ENCODE measurements around the gene ABCA9. TPM values are rescaled to one million over a fixed set of nuclear protein-coding genes. Genes with fewer than 3 reads are reported as not detected.
A peak's percentile ranks its signal among the peaks of the same experiment; 100 is the strongest.

ABCA9 gene, protein sequence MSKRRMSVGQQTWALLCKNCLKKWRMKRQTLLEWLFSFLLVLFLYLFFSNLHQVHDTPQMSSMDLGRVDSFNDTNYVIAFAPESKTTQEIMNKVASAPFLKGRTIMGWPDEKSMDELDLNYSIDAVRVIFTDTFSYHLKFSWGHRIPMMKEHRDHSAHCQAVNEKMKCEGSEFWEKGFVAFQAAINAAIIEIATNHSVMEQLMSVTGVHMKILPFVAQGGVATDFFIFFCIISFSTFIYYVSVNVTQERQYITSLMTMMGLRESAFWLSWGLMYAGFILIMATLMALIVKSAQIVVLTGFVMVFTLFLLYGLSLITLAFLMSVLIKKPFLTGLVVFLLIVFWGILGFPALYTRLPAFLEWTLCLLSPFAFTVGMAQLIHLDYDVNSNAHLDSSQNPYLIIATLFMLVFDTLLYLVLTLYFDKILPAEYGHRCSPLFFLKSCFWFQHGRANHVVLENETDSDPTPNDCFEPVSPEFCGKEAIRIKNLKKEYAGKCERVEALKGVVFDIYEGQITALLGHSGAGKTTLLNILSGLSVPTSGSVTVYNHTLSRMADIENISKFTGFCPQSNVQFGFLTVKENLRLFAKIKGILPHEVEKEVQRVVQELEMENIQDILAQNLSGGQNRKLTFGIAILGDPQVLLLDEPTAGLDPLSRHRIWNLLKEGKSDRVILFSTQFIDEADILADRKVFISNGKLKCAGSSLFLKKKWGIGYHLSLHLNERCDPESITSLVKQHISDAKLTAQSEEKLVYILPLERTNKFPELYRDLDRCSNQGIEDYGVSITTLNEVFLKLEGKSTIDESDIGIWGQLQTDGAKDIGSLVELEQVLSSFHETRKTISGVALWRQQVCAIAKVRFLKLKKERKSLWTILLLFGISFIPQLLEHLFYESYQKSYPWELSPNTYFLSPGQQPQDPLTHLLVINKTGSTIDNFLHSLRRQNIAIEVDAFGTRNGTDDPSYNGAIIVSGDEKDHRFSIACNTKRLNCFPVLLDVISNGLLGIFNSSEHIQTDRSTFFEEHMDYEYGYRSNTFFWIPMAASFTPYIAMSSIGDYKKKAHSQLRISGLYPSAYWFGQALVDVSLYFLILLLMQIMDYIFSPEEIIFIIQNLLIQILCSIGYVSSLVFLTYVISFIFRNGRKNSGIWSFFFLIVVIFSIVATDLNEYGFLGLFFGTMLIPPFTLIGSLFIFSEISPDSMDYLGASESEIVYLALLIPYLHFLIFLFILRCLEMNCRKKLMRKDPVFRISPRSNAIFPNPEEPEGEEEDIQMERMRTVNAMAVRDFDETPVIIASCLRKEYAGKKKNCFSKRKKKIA (N-terminal part only)
- total RNA-seq: 10 to 100 TPM in 1 of 4 donors, 1 to 10 TPM in 3; 4.5 to 10.3 (median 7.7) TPM

DNA sequence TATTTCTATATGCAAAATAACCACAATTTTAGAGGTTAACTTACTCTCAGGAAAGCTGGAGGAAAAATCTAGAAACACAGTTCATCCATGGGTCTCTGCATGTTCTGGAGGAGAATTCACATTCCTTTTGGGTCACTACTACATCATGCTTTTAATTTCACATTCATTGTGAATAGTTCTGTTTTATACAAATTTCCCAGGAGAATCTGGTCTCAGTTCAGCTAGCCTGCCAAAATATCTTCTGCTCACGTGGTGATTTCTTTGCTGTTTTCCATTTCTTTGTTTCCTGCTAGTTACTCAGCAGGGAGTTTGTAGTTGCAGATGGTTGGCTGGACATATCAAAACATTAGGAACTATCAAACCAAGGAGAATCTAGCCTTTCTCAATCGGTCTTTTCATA lies at the start of gene ABCA9:
Gene ABCA9 (minus strand): TSS at position 106 of the 400 bp plus-strand sequence. CDS start 9,801 bp downstream, outside the sequence.
- TF ChIP-seq, protein P1, sequence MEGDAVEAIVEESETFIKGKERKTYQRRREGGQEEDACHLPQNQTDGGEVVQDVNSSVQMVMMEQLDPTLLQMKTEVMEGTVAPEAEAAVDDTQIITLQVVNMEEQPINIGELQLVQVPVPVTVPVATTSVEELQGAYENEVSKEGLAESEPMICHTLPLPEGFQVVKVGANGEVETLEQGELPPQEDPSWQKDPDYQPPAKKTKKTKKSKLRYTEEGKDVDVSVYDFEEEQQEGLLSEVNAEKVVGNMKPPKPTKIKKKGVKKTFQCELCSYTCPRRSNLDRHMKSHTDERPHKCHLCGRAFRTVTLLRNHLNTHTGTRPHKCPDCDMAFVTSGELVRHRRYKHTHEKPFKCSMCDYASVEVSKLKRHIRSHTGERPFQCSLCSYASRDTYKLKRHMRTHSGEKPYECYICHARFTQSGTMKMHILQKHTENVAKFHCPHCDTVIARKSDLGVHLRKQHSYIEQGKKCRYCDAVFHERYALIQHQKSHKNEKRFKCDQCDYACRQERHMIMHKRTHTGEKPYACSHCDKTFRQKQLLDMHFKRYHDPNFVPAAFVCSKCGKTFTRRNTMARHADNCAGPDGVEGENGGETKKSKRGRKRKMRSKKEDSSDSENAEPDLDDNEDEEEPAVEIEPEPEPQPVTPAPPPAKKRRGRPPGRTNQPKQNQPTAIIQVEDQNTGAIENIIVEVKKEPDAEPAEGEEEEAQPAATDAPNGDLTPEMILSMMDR (IDR thresholded peaks at IDR 0.05): no peak
- no peak for TF ChIP-seq POLR2A (IDR thresholded peaks at IDR 0.05)
- peak in 1 of 2 donors; percentile 40 for DNase-seq (ENCODE audit: low spot score in 2 of 2)
- 23 to 24% methylated on average over 2 of the region's 2 CpGs for WGBS, 2 donors
- intact Hi-C loops (cut with DNase I; ENCODE audit: low total_unique reads): no loop called here
- no peak within 1 kb of the TSS for H3K4me3 ChIP-seq (ENCODE audit: low read depth, poor library complexity, severe bottlenecking)

DNA sequence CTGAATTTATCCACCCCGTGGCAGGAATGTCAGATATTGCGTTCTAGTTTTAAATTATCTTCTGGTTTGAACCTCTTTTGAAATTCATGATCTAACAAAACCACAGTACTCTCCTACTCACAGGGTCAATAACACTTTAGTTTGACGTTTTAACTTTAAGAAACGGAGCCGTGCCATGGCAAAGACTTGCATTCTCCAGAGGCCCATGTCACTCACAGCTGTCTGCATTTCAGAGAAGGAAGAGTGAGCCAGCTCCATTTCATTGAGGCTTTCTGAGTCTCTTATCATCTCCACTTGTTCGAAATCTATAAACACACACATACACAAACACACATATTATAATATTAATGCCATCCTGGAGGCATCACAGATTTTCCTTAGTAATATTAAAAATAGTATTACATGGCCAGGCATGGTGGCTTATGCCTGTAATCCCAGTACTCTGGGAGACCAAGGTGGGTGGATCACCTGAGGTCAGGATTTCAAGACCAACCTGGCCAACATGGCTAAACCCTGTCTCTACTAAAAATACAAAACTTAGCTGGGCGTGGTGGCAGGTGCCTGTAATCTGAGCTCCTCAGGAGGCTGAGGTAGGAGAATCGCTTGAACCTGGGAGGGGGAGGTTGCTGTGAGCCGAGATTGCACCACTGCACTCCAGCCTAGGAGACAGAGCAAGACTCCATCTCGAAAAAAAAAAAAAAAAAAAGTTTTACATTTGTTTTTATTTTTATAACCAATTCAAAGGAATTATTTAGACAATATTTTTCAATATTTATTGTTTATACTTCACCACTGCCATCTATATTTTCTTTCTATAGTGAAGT lies 45.4 kb upstream of the ABCA9 start:
- no peak overlapping the region for H3K4me3 ChIP-seq (ENCODE audit: low read depth, poor library complexity, severe bottlenecking)
- no peak for DNase-seq (ENCODE audit: low spot score in 2 of 2)
- intact Hi-C loops (cut with DNase I; ENCODE audit: low total_unique reads): no loop called here
- 84 to 85% methylated on average over 10 of the region's 10 CpGs for WGBS, 2 donors
- TF ChIP-seq POLR2A (IDR thresholded peaks at IDR 0.05): no peak
- TF ChIP-seq, protein P1 (IDR thresholded peaks at IDR 0.05): no peak

DNA sequence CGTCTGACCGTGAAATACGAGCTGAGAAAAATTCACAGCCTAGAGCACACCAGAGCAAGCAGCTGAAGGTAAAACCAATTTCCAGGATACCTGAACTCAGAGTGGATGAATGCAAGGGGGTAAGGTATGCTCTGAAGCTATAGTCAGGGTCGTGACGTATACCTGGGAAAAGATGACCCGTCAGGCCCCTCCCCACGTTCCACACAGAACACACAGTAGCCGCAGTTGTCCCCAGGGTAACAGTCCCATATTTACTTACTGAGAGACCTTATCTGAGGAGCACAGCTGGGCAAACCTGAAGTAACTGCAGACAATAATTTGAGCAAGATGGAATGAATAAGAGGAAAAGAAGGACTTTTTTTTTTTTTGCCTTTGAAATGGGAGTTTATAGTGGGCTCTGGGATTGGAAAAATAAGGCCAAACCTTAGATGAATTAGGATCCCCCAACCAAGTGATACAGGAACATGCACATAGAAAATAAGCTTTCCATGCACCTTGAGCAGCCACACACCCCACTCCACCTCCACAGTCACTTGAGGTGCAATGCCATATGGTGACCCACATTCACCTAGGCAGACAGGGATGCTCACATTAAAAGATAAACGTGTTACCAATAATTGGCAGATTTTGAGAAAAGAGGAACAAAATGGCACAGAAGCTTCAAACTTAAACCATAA lies 43.0 kb upstream of the ABCA9 start:
- 87 to 88% methylated on average over 9 of the region's 9 CpGs for WGBS, 2 donors
- intact Hi-C loops (cut with DNase I; ENCODE audit: low total_unique reads): no loop called here
- TF ChIP-seq POLR2A (IDR thresholded peaks at IDR 0.05): no peak
- TF ChIP-seq, protein P1 (IDR thresholded peaks at IDR 0.05): no peak
- no peak for DNase-seq (ENCODE audit: low spot score in 2 of 2)
- H3K4me3 ChIP-seq (ENCODE audit: low read depth, poor library complexity, severe bottlenecking): no peak overlapping the region

DNA sequence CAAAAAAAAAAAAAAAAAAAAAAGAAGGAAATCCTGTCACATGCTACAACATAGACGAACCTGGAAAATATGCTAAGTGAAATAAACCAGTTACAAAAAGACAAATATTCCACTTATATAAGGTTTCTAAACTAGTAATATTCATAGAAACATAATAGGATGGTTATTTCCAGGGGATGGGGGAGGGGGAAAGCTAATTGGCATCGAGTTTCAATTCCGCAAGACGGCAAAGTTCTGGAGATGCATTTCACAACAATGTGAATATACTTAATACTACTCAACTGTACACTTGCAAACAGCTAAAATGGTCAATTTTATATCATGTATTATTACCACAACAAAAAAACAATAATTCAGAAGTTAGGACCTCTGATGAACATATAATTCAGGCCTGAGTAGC lies 37.9 kb upstream of the ABCA9 start:
- DNase-seq (ENCODE audit: low spot score in 2 of 2): no peak
- TF ChIP-seq, protein P1 (IDR thresholded peaks at IDR 0.05): no peak
- TF ChIP-seq POLR2A (IDR thresholded peaks at IDR 0.05): no peak
- intact Hi-C loops (cut with DNase I; ENCODE audit: low total_unique reads): no loop called here
- 85 to 90% methylated on average over 4 of the region's 4 CpGs for WGBS, 2 donors
- no peak overlapping the region for H3K4me3 ChIP-seq (ENCODE audit: low read depth, poor library complexity, severe bottlenecking)

Data from lower leg skin (tissue), 4 donors.